ENCODE measurements around the gene STRADB. TPM values are rescaled to one million over a fixed set of nuclear protein-coding genes. Genes with fewer than 3 reads are reported as not detected.

The STRADB gene
- total and polyA plus RNA-seq, 2 donors, result 19.5 to 21.3 TPM

Other genes starting within 250 kb of the STRADB start
- gene CASP8, start 191.2 kb upstream of the STRADB start, total RNA-seq, result 49.4 TPM
- gene CASP8, start 191.2 kb upstream of the STRADB start, polyA plus RNA-seq, result 41.1 TPM
- 1.7 TPM for gene FLACC1, start 94.4 kb upstream of the STRADB start, total RNA-seq
- 1.2 TPM for gene FLACC1, start 94.4 kb upstream of the STRADB start, polyA plus RNA-seq
- gene TRAK2, start 282 bp upstream of the STRADB start, total RNA-seq, result 10.1 TPM
- gene TRAK2, start 282 bp upstream of the STRADB start, polyA plus RNA-seq, result 13.8 TPM
- 24.7 TPM for gene TMEM237, start 191.8 kb downstream of the STRADB start, total RNA-seq
- gene TMEM237, start 191.8 kb downstream of the STRADB start, polyA plus RNA-seq, result 21.1 TPM
- gene MPP4, start 246.9 kb downstream of the STRADB start, total RNA-seq, result 0.05 TPM
- gene MPP4, start 246.9 kb downstream of the STRADB start, polyA plus RNA-seq, result 0.16 TPM